ENCODE measurements around the gene TESK1.
"Not testable (repeated sequence)": the region's sequence is repeated elsewhere in the genome, so short reads cannot be mapped to it uniquely, and the experiment has no call there.

The TESK1 gene

GRCh38 chr9:35635730-35636129 is 30.7 kb downstream of the TESK1 start:
- TF ChIP-seq, protein P1, sequence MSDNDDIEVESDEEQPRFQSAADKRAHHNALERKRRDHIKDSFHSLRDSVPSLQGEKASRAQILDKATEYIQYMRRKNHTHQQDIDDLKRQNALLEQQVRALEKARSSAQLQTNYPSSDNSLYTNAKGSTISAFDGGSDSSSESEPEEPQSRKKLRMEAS (IDR thresholded peaks at IDR 0.05; ENCODE audit: low read depth, low read length): no peak
- TF ChIP-seq CTCF (IDR thresholded peaks at IDR 0.05; ENCODE audit: low read depth, low read length): no peak
- no peak for TF ChIP-seq MYC (IDR thresholded peaks at IDR 0.05; ENCODE audit: low read depth, low read length)
- no peak for TF ChIP-seq POLR2A (IDR thresholded peaks at IDR 0.05; ENCODE audit: extremely low read depth, insufficient read length)
- H3K4me3 ChIP-seq (ENCODE audit: low read depth, low read length): no peak overlapping the region
- DNase-seq (ENCODE audit: low read depth): no peak

- no peak for TF ChIP-seq POLR2A (IDR thresholded peaks at IDR 0.05; ENCODE audit: extremely low read depth, insufficient read length)
- no peak for TF ChIP-seq CTCF (IDR thresholded peaks at IDR 0.05; ENCODE audit: low read depth, low read length)
- TF ChIP-seq MYC (IDR thresholded peaks at IDR 0.05; ENCODE audit: low read depth, low read length): no peak
- TF ChIP-seq, protein P1 (IDR thresholded peaks at IDR 0.05; ENCODE audit: low read depth, low read length): no peak
- DNase-seq (ENCODE audit: low read depth): no peak
- no peak overlapping the region for H3K4me3 ChIP-seq (ENCODE audit: low read depth, low read length)
Measured at GRCh38 chr9:35636135-35636876, 31.2 kb downstream of the TESK1 start.

- H3K4me3 ChIP-seq (ENCODE audit: low read depth, low read length); DNase-seq (ENCODE audit: low read depth): not testable (repeated sequence)
Measured at GRCh38 chr9:35636877-35637246, 31.8 kb downstream of the TESK1 start.

GRCh38 chr9:35637427-35637955 is 32.4 kb downstream of the TESK1 start:
- H3K4me3 ChIP-seq (ENCODE audit: low read depth, low read length); DNase-seq (ENCODE audit: low read depth): not testable (repeated sequence)

DNA sequence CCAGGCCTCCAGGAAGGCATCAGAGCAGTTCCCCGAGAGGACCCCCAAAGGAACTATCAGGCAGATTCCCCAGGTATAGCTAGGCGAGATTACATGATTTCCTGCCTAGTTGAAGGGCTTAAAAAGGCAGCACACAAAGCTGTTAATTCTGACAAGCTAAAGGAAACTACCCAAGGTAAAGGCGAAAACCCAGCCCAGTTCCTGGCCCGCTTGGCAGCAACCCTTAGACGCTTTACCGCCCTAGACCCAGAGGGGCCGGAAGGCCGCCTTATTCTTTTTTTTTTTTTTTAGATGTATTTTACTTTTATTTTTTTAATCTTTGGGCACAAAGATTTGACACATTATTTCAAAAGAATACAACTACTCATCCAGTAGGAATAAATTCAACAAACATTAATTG is 33.7 kb downstream of the TESK1 start:
- not testable (repeated sequence) for H3K4me3 ChIP-seq (ENCODE audit: low read depth, low read length); DNase-seq (ENCODE audit: low read depth)

DNA sequence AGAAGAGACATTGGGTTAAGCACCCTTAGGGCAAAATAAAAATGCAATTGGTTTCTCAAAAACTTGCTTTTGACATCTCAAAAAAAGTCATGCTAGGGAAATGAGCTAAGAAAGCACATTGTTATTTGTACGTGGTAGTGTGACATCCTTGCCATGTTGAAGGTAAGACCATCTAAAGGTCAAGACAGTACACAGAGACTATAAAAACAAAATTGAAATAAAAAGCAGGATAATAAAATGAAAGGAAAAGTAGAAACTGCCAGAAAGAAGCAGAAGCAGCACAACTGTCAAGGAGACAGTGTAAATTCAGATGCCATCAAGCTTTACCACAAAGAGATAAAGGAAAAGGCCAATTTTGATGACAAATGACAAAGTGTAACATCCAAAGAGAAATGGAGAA is 34.2 kb downstream of the TESK1 start:
- not testable (repeated sequence) for DNase-seq (ENCODE audit: low read depth); H3K4me3 ChIP-seq (ENCODE audit: low read depth, low read length)

- TF ChIP-seq MYC (IDR thresholded peaks at IDR 0.05; ENCODE audit: low read depth, low read length): no peak
- no peak for TF ChIP-seq POLR2A (IDR thresholded peaks at IDR 0.05; ENCODE audit: extremely low read depth, insufficient read length)
- TF ChIP-seq CTCF (IDR thresholded peaks at IDR 0.05; ENCODE audit: low read depth, low read length): no peak
- TF ChIP-seq, protein P1 (IDR thresholded peaks at IDR 0.05; ENCODE audit: low read depth, low read length): no peak
- no peak for DNase-seq (ENCODE audit: low read depth)
- no peak overlapping the region for H3K4me3 ChIP-seq (ENCODE audit: low read depth, low read length)
Measured at GRCh38 chr9:35639631-35640030, 34.6 kb downstream of the TESK1 start.

GRCh38 chr9:35640431-35640830 is 35.4 kb downstream of the TESK1 start:
- H3K4me3 ChIP-seq (ENCODE audit: low read depth, low read length); DNase-seq (ENCODE audit: low read depth): not testable (repeated sequence)

GRCh38 chr9:35641478-35641877 is 36.4 kb downstream of the TESK1 start:
- not testable (repeated sequence) for DNase-seq (ENCODE audit: low read depth)

More at GRCh38 chr9:35641478-35641877, 36.4 kb downstream of the TESK1 start:
- not testable (repeated sequence) for H3K4me3 ChIP-seq (ENCODE audit: low read depth, low read length)
